Measurements from ENCODE around the gene MAL.

The MAL gene

DNA sequence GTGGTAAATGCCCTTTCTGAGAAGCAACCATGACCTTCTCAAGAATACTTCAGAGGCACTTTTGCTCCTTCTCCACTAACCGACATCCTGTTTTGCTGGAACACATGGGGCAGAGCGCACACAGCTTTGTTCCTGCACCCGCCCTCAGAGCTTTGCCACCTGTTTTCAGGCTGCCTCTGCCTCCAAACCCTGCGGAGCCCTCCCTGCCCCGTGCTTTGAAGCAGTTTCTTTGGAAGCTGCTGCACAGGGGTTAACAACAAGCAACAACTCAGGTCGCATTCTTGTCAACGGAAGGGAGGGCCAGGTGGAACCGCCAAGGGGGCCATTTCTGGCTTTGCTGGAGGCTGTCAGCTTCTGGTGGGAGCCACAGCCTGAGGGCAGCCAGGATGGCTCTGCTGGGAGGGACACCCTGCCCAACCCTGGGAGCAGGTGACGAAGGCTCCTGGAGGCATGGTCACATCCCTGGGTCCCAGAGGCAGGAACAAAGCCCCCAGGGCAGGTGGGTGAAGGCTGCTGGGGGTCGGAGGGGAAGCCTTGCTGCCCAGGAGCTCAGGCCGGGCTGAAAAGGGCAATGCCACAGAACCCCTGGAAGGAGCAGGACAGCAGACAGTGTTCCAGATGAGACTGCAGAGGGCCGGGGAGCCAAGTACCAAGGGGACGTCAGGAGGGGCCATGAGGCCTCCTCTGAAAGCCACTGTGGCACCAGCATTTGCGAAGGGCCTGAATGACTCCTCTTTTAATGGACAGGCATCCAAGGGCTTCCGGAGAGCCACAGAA, 49.3 kb downstream of the MAL start:
- Histone ChIP-seq H2AFZ (ENCODE audit: low read length) (no peak overlapping the region), H3K27ac (ENCODE audit: low read depth, low read length, poor library complexity, severe bottlenecking) (no peak overlapping the region), H3K9me2 (ENCODE audit: low read depth, low read length) (no peaks in the 10 kb centered on the region), H4K20me1 (ENCODE audit: insufficient read depth, low read length) (no peaks in the 10 kb centered on the region), H3K27me3 (ENCODE audit: insufficient read depth, low read length) (no peaks in the 10 kb centered on the region), H3K36me3 (ENCODE audit: insufficient read depth, low read length) (no peaks in the 10 kb centered on the region), H3K4me3 (ENCODE audit: low read depth, low read length, poor library complexity, severe bottlenecking) (no peak overlapping the region), H3K79me2 (ENCODE audit: insufficient read depth, low read length) (no peaks in the 10 kb centered on the region), H3K4me2 (ENCODE audit: low read length) (no peak overlapping the region), H3F3A (ENCODE audit: insufficient read depth, low read length) (no peaks in the 10 kb centered on the region), H3K9me3 (ENCODE audit: low read length) (no peaks in the 10 kb centered on the region), H3K9ac (ENCODE audit: low read length) (no peak overlapping the region), H3K4me1 (ENCODE audit: insufficient read depth, low read length, severe bottlenecking) (peaks cover 7% of the 10 kb centered on the region)
- TF ChIP-seq CTCF (IDR thresholded peaks at IDR 0.05; ENCODE audit: low read length) (no peak), EZH2 (IDR thresholded peaks at IDR 0.05; ENCODE audit: borderline replicate concordance, low read length) (no peak)

DNA sequence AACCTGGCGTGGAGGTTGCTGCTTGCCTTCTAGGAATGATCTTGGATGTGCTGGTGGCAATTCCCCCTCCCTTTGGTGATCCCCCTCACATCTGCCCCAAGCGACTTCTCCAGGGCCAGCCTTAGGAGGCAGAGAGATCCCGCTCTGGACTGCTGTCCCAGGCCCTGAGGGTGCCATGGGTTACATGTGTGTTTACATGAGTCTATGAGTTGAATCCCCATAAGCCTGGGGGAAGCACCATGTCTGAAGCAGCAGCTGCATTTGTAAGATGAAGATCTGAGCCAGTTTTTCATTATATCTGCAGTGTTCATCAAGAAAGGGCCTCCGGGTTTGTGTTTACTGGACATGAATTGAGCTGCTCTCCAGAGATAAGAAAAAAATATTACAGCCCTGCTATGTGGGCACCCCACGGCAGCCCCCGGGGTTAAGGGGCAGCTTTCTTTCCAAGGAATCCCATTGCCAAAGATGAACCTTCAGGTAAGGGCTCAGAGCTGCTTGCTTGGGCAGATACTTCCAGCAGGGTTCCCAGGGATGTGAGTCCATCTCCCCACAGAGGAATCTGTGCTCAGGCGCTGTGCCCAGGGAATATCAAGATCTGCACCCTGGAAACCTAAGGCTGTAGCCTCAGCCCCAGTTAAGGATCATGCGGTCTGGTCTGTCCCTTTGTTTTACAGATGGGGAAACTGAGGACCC, 50.1 kb downstream of the MAL start:
- H3F3A ChIP-seq (ENCODE audit: insufficient read depth, low read length) = no peaks in the 10 kb centered on the region
- peaks cover 7% of the 10 kb centered on the region for H3K4me1 ChIP-seq (ENCODE audit: insufficient read depth, low read length, severe bottlenecking)
- no peak overlapping the region for H3K27ac ChIP-seq (ENCODE audit: low read depth, low read length, poor library complexity, severe bottlenecking)
- H3K27me3 ChIP-seq (ENCODE audit: insufficient read depth, low read length) = no peaks in the 10 kb centered on the region
- H3K36me3 ChIP-seq (ENCODE audit: insufficient read depth, low read length) = no peaks in the 10 kb centered on the region
- H4K20me1 ChIP-seq (ENCODE audit: insufficient read depth, low read length) = no peaks in the 10 kb centered on the region
- no peak overlapping the region for H3K4me3 ChIP-seq (ENCODE audit: low read depth, low read length, poor library complexity, severe bottlenecking)
- no peak overlapping the region for H2AFZ ChIP-seq (ENCODE audit: low read length)
- no peak overlapping the region for H3K4me2 ChIP-seq (ENCODE audit: low read length)
- H3K79me2 ChIP-seq (ENCODE audit: insufficient read depth, low read length) = no peaks in the 10 kb centered on the region
- no peaks in the 10 kb centered on the region for H3K9me2 ChIP-seq (ENCODE audit: low read depth, low read length)
- H3K9ac ChIP-seq (ENCODE audit: low read length) = no peak overlapping the region
- no peaks in the 10 kb centered on the region for H3K9me3 ChIP-seq (ENCODE audit: low read length)
- TF ChIP-seq CTCF (IDR thresholded peaks at IDR 0.05; ENCODE audit: low read length) = no peak
- no peak for TF ChIP-seq EZH2 (IDR thresholded peaks at IDR 0.05; ENCODE audit: borderline replicate concordance, low read length)

- H3K9ac ChIP-seq (ENCODE audit: low read length) = no peak overlapping the region
- no peaks in the 10 kb centered on the region for H3K27me3 ChIP-seq (ENCODE audit: insufficient read depth, low read length)
- H3K4me3 ChIP-seq (ENCODE audit: low read depth, low read length, poor library complexity, severe bottlenecking) = peak overlapping the region; percentile 40
- no peaks in the 10 kb centered on the region for H3K79me2 ChIP-seq (ENCODE audit: insufficient read depth, low read length)
- H3K9me3 ChIP-seq (ENCODE audit: low read length) = no peaks in the 10 kb centered on the region
- H3K4me1 ChIP-seq (ENCODE audit: insufficient read depth, low read length, severe bottlenecking) = peaks cover 7% of the 10 kb centered on the region
- no peak for TF ChIP-seq EZH2 (IDR thresholded peaks at IDR 0.05; ENCODE audit: borderline replicate concordance, low read length)
- peak; percentile 87 for TF ChIP-seq CTCF (IDR thresholded peaks at IDR 0.05; ENCODE audit: low read length)
- no peak overlapping the region for H3K27ac ChIP-seq (ENCODE audit: low read depth, low read length, poor library complexity, severe bottlenecking)
- H3K36me3 ChIP-seq (ENCODE audit: insufficient read depth, low read length) = no peaks in the 10 kb centered on the region
- H3K9me2 ChIP-seq (ENCODE audit: low read depth, low read length) = no peaks in the 10 kb centered on the region
- peak overlapping the region; percentile 45 for H3K4me2 ChIP-seq (ENCODE audit: low read length)
- no peak overlapping the region for H2AFZ ChIP-seq (ENCODE audit: low read length)
- no peaks in the 10 kb centered on the region for H4K20me1 ChIP-seq (ENCODE audit: insufficient read depth, low read length)
- H3F3A ChIP-seq (ENCODE audit: insufficient read depth, low read length) = no peaks in the 10 kb centered on the region
These were observed 51.4 kb downstream of the MAL start for GRCh38 chr2:95076705-95077529.

All from OCI-LY1 (cell line).